Caco-2 (cell line): Measurements from ENCODE around the gene PRRT1. TPM values are rescaled to one million over a fixed set of nuclear protein-coding genes. Genes with fewer than 3 reads are reported as not detected.

Experiments used
- BruUV-seq: library from RNA; stranded (reverse); fragments of 400-500 nt; replicated peaks from 2 replicates; lab custom pipeline; 2021; lab: Mats Ljungman, UMichigan
- CTCF ChIA-PET: fragments of 300-600 bp; sonication (Branson Sonifier 250); formaldehyde crosslinking; loops from one replicate; lab custom pipeline; 2022; ENCODE audit warnings: antibody characterized with exemption; lab: Charles Lee
- POLR2A ChIA-PET: fragments of 300-600 bp; sonication (Branson Sonifier 250); formaldehyde crosslinking; loops from one replicate; lab custom pipeline; 2022; ENCODE audit warnings: antibody characterized with exemption; lab: Charles Lee
- DNase-seq, 2 experiments: peaks; one replicate each; pipeline versions ENCODE4 v3.0.0 to v3.0.0-alpha.2; 2020 to 2022
- H3K27me3 ChIP-seq: replicated peaks from 2 replicates; pipeline ENCODE4 v1.6.0; 2011; ENCODE audit warnings: low read length; ENCODE audit not compliant: control insufficient read depth, insufficient read depth
- H3K36me3 ChIP-seq: 2 replicates; pipeline ENCODE4 v1.5.1; 2011; ENCODE audit warnings: low read length; ENCODE audit not compliant: control insufficient read depth, insufficient read depth
- H3K4me1 ChIP-seq: fragments of 250-450 bp; sonication (Bioruptor Pico); 2 replicates; pipeline ENCODE4 v1.5.1; 2020; ENCODE audit warnings: mild to moderate bottlenecking
- H3K4me3 ChIP-seq: 2 replicates; pipeline ENCODE4 v1.5.1; 2011; ENCODE audit warnings: low read depth, mild to moderate bottlenecking, control low read depth, low read length
- H3K9me3 ChIP-seq: fragments of 250-450 bp; sonication (Bioruptor Pico); 2 replicates; pipeline ENCODE4 v1.5.1; 2020; ENCODE audit warnings: mild to moderate bottlenecking, moderate library complexity
- H3K27ac Mint-ChIP-seq: one replicate; pipeline ENCODE4 v1.8.0; 2022; ENCODE audit warnings: mixed read lengths; ENCODE audit not compliant: unreplicated experiment
- H3K27me3 Mint-ChIP-seq: one replicate; pipeline ENCODE4 v1.8.0; 2022; ENCODE audit warnings: mixed read lengths; ENCODE audit not compliant: insufficient read depth, unreplicated experiment
- H3K36me3 Mint-ChIP-seq: one replicate; pipeline ENCODE4 v1.8.0; 2022; ENCODE audit warnings: mild to moderate bottlenecking, mixed read lengths; ENCODE audit not compliant: insufficient read depth, unreplicated experiment
- H3K4me1 Mint-ChIP-seq: one replicate; pipeline ENCODE4 v1.8.0; 2022; ENCODE audit warnings: low read depth, mixed read lengths; ENCODE audit not compliant: unreplicated experiment
- H3K4me3 Mint-ChIP-seq: one replicate; pipeline ENCODE4 v1.8.0; 2022; ENCODE audit warnings: mild to moderate bottlenecking, moderate library complexity, mixed read lengths; ENCODE audit not compliant: unreplicated experiment
- H3K9me3 Mint-ChIP-seq: one replicate; pipeline ENCODE4 v1.8.0; 2022; ENCODE audit warnings: mixed read lengths; ENCODE audit not compliant: unreplicated experiment
- CTCF ChIP-seq, 2 experiments: fragments of 200-600 bp in 1 of 2; IDR thresholded peaks; 1 replicate in 1 of 2; 2 replicates in 1 of 2; pipeline versions ENCODE4 v1.5.1 to v1.8.0; 2011 to 2022; ENCODE audit warnings: antibody characterized with exemption in 1 of 2, control low read depth in 1 of 2, inconsistent platforms in 1 of 2, low read depth in 1 of 2, low read length in 1 of 2, mild to moderate bottlenecking in 1 of 2, moderate library complexity in 1 of 2; ENCODE audit not compliant: insufficient read depth in 1 of 2, severe bottlenecking in 1 of 2, unreplicated experiment in 1 of 2
- intact Hi-C: fragments of 100-400 bp; cut with micrococcal nuclease; formaldehyde crosslinking; loops from one replicate; pipeline ENCODE4 v1.10.0; 2022; ENCODE audit not compliant: unreplicated experiment
- total RNA-seq: library from RNA; stranded (reverse); gene quantifications from 2 replicates; pipeline ENCODE4 v1.2.3, GENCODE V29; 2022

PRRT1 gene
- total RNA-seq, 1 experiment from 2014 or later, result 2.0 TPM

DNA sequence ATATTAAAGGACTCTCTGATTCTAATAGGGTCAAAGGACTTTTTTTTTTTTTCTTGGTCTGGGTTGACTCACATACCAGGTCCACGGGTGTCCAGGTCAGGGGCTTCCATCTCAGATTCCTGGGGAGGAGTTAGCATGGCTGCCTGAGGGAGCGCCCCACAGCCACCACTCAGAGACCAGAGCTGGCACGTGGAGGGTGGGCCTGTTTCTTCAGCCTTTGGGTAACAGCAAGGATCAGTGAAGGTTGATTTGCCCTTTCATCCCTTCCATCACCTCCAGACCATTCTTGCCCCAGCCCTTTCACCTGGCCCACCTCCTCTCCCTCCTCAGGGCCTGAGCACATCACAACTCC lies 46.6 kb upstream of the PRRT1 start:
- Histone ChIP-seq H3K4me1 (peaks cover 9% of the 10 kb centered on the region), H3K27me3 (no peaks in the 10 kb centered on the region), H3K9me3 (no peaks in the 10 kb centered on the region), H3K36me3 (no peaks in the 10 kb centered on the region), H3K4me3 (no peak overlapping the region)
- DNase-seq, result no peak
- H3K4me1 Mint-ChIP-seq, result peaks cover 16% of the 10 kb centered on the region
- BruUV-seq, result no TSS peak
- peaks cover 16% of the 10 kb centered on the region for H3K36me3 Mint-ChIP-seq
- TF ChIP-seq CTCF (IDR thresholded peaks at IDR 0.05; ENCODE audit: insufficient read depth in 1 of 2, low read depth in 1 of 2, low read length in 1 of 2, severe bottlenecking in 1 of 2, unreplicated experiment in 1 of 2), result no peak
- intact Hi-C loops, result loop anchor here (10.0 kb wide), 1 partner anchor 766 kb away; the partner anchor contains the start of gene BRD2
- H3K27ac Mint-ChIP-seq, result no peak overlapping the region
- POLR2A ChIA-PET, result no interaction called here
- H3K4me3 Mint-ChIP-seq, result peak overlapping the region; percentile 22
- no peaks in the 10 kb centered on the region for H3K9me3 Mint-ChIP-seq
- CTCF ChIA-PET, result no interaction called here
- no peaks in the 10 kb centered on the region for H3K27me3 Mint-ChIP-seq

DNA sequence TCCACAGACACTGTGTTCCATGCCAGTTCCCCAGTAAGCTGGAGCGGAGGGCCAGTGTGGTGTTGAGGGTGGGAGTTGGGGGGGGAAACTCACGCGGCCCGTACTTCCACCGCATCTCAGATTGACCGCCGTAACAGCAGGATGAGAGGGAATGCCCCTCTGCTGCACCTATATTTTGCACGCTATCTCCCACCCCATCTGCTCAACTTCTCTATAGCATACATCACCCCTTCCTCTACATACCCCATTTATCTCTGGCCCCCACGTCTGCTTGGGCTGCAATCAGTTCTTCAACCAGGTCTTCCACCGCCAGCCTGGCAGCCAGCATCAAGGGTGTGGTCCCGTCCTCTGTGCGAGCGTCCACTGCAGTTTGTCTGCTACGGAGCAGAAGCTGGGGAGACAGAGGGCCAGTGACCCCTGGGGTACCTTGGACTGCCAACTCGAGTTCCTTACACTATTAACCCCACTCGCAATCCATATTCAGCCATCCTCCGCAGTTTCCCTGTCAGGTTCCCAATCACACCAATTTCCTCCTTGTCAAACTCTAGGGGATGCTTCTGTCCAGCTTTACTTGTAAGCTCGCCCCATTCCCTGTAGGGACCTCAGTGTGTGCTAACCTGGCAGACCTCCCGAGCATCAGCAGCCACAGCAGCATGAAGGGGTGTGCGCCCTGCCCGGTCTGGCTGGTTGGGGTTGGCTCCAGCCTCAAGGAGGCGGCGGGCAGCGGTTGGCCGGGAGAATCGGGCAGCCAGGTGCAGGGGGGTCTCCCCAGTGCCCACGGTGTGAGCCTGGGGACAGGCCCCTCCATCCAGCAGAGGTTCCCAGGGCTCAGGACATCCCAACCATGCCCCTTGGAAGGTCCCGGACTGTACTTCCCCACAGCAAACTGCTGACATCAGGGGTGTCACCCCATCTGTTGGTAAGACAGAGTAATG lies 45.2 kb upstream of the PRRT1 start:
- intact Hi-C loops, result loop anchor here (10.0 kb wide), 1 partner anchor 768 kb away; the partner anchor contains the start of gene BRD2
- BruUV-seq, result no TSS peak
- Histone ChIP-seq H3K4me1 (peaks cover 9% of the 10 kb centered on the region), H3K27me3 (no peaks in the 10 kb centered on the region), H3K9me3 (no peaks in the 10 kb centered on the region), H3K36me3 (no peaks in the 10 kb centered on the region), H3K4me3 (peak overlapping the region; percentile 95)
- peak overlapping the region; percentile 99 for H3K27ac Mint-ChIP-seq
- CTCF ChIA-PET, result interaction anchor here (1.7 kb wide), 1 partner anchor 80 kb away, joined by 15 read pairs; no protein-coding TSS in a partner anchor
- H3K27me3 Mint-ChIP-seq, result no peaks in the 10 kb centered on the region
- H3K4me1 Mint-ChIP-seq, result peaks cover 16% of the 10 kb centered on the region
- DNase-seq, result no peak
- TF ChIP-seq CTCF (IDR thresholded peaks at IDR 0.05; ENCODE audit: insufficient read depth in 1 of 2, low read depth in 1 of 2, low read length in 1 of 2, severe bottlenecking in 1 of 2, unreplicated experiment in 1 of 2), result no peak
- POLR2A ChIA-PET, result interaction anchor here (0.6 to 1.2 kb wide), 3 partner anchors 20 to 603 kb away, joined by 3 to 11 read pairs (median 4); partner anchors contain the start of gene DXO
- H3K9me3 Mint-ChIP-seq, result no peaks in the 10 kb centered on the region
- H3K4me3 Mint-ChIP-seq, result peak overlapping the region; percentile 94
- peaks cover 16% of the 10 kb centered on the region for H3K36me3 Mint-ChIP-seq

- H3K27ac Mint-ChIP-seq, result peak overlapping the region; percentile 99
- peaks cover 16% of the 10 kb centered on the region for H3K36me3 Mint-ChIP-seq
- peak overlapping the region; percentile 94 for H3K4me3 Mint-ChIP-seq
- Histone ChIP-seq H3K27me3 (no peaks in the 10 kb centered on the region), H3K9me3 (no peaks in the 10 kb centered on the region), H3K36me3 (no peaks in the 10 kb centered on the region), H3K4me3 (peak overlapping the region; percentile 95), H3K4me1 (peaks cover 12% of the 10 kb centered on the region)
- peak in 1 of 2 experiments; percentile 7 for TF ChIP-seq CTCF (IDR thresholded peaks at IDR 0.05; ENCODE audit: insufficient read depth in 1 of 2, low read depth in 1 of 2, low read length in 1 of 2, severe bottlenecking in 1 of 2, unreplicated experiment in 1 of 2)
- peak; percentile 77 to 85 for DNase-seq
- peaks cover 16% of the 10 kb centered on the region for H3K4me1 Mint-ChIP-seq
- intact Hi-C loops, result loop anchor here (1.0 to 10.0 kb wide), 4 partner anchors 19 to 769 kb away; partner anchors contain the start of genes BRD2 and PPT2
- TSS peak; percentile 86 for BruUV-seq
- ChIA-PET CTCF (interaction anchor here (0.5 to 1.7 kb wide), 24 partner anchors 10 to 789 kb away, joined by 3 to 24 read pairs (median 4); partner anchors contain the start of genes ATF6B, FKBPL, PRRT1 and RNF5), POLR2A (interaction anchor here (0.5 to 1.5 kb wide), 15 partner anchors 9 to 776 kb away, joined by 3 to 29 read pairs (median 4); partner anchors contain the start of genes AGPAT1, ATF6B, DXO and FKBPL)
- no peaks in the 10 kb centered on the region for H3K27me3 Mint-ChIP-seq
- no peaks in the 10 kb centered on the region for H3K9me3 Mint-ChIP-seq
These were observed 44.4 kb upstream of the PRRT1 start for GRCh38 chr6:32195902-32196681.
